SK-N-MC (cell line): ENCODE data around the gene ARHGAP26.

Experiments used
- EZH2 ChIP-seq: fragments of 200-600 bp; sonication (generic); IDR thresholded peaks from one replicate; pipeline ENCODE4 v1.6.1; 2017; ENCODE audit warnings: antibody characterized with exemption
- POLR2AphosphoS5 ChIP-seq: IDR thresholded peaks from 2 replicates; pipeline ENCODE4 v1.6.1; 2012; ENCODE audit warnings: mild to moderate bottlenecking, low read depth, low read length, borderline replicate concordance

- no peak for TF ChIP-seq EZH2
- no peak for TF ChIP-seq POLR2AphosphoS5
These were observed 444.3 kb downstream of the ARHGAP26 start for GRCh38 chr5:143214458-143214857.
